Natural killer cell (primary cell): Measurements from ENCODE around the gene STXBP5L. TPM values are rescaled to one million over a fixed set of nuclear protein-coding genes. Genes with fewer than 3 reads are reported as not detected.
"Not testable (repeated sequence)": the region's sequence is repeated elsewhere in the genome, so short reads cannot be mapped to it uniquely, and the experiment has no call there.

ENCODE experiments used
- ATAC-seq, 3 donors: fragments of 150-1000 bp in 2 of 3; fragments of 200-7000 bp in 1 of 3; cut with Tn5 transposase; 1 replicate in 1 of 3; 2 replicates in 2 of 3; pipeline ENCODE4 v1.10.0; 2021; ENCODE audit warnings: mild to moderate bottlenecking in 2 of 3, moderate library complexity in 2 of 3
- DNase-seq, 2 donors: peaks; one replicate each; pipeline versions ENCODE4 v3.0.0 to v3.0.0-alpha.2; 2013 to 2021; ENCODE audit warnings: mixed read lengths in 1 of 2
- H3K27ac ChIP-seq: one replicate; pipeline ENCODE4 v1.5.1; 2013; ENCODE audit warnings: mild to moderate bottlenecking, low read length
- H3K27me3 ChIP-seq: one replicate; pipeline ENCODE4 v1.6.1; 2013; ENCODE audit warnings: low read length; ENCODE audit not compliant: control insufficient read depth, insufficient read depth
- H3K36me3 ChIP-seq: one replicate; pipeline ENCODE4 v1.6.1; 2013; ENCODE audit warnings: low read length; ENCODE audit not compliant: control insufficient read depth, insufficient read depth
- H3K4me1 ChIP-seq: one replicate; pipeline ENCODE4 v1.6.1; 2013; ENCODE audit warnings: low read length; ENCODE audit not compliant: control insufficient read depth, insufficient read depth
- H3K4me3 ChIP-seq: one replicate; pipeline ENCODE4 v1.5.1; 2013; ENCODE audit warnings: low read length
- H3K9me3 ChIP-seq: one replicate; pipeline ENCODE4 v1.6.1; 2013; ENCODE audit warnings: low read length; ENCODE audit not compliant: control insufficient read depth, insufficient read depth
- H3K27ac Mint-ChIP-seq, 2 donors: one replicate each; pipeline ENCODE4 v1.8.0; 2022; ENCODE audit warnings: mild to moderate bottlenecking in 2 of 2, mixed read lengths in 2 of 2, moderate library complexity in 1 of 2
- H3K27me3 Mint-ChIP-seq, 2 donors: one replicate each; pipeline ENCODE4 v1.8.0; 2022; ENCODE audit warnings: low read depth in 2 of 2, mixed read lengths in 2 of 2
- H3K36me3 Mint-ChIP-seq: one replicate; pipeline ENCODE4 v1.8.0; 2022; ENCODE audit warnings: mixed read lengths
- H3K4me1 Mint-ChIP-seq, 2 donors: one replicate each; pipeline ENCODE4 v1.8.0; 2022; ENCODE audit warnings: mixed read lengths in 2 of 2
- H3K4me3 Mint-ChIP-seq: one replicate; pipeline ENCODE4 v1.8.0; 2022; ENCODE audit warnings: mild to moderate bottlenecking, moderate library complexity, mixed read lengths
- H3K9me3 Mint-ChIP-seq, 2 donors: one replicate each; pipeline ENCODE4 v1.8.0; 2022; ENCODE audit warnings: mixed read lengths in 2 of 2
- CTCF ChIP-seq: fragments of 200-600 bp; IDR thresholded peaks from one replicate; pipeline ENCODE4 v1.8.0; 2022; ENCODE audit warnings: antibody characterized with exemption
- WGBS: methylation state at CpG from one replicate; pipeline ENCODE4 v1.1.7; 2013; ENCODE audit warnings: missing lambda C conversion rate; ENCODE audit not compliant: insufficient coverage; 5-methylcytosine and 5-hydroxymethylcytosine counted together
- intact Hi-C: fragments of 100-400 bp; cut with micrococcal nuclease; formaldehyde crosslinking; loops from one replicate; pipeline ENCODE4 v1.14.2; 2022
- total RNA-seq, 4 donors: library from RNA; stranded (reverse); fragments of 120-200 nt in 1 of 4; gene quantifications; one replicate each; pipeline versions ENCODE4 v1.2.3 to v1.2.4, GENCODE V29; 2013 to 2022

The STXBP5L gene
- total RNA-seq, 3 donors from 2014 or later (not counting 1 experiment from before 2014, with no cell fraction given) = not detected

GRCh38 chr3:121202573-121202972 lies 294.6 kb downstream of the STXBP5L start:
- Mint-ChIP-seq H3K27ac (no peak overlapping the region), H3K9me3 (peaks cover 17 to 24% of the 10 kb centered on the region in 2 donors), H3K27me3 (no peaks in the 10 kb centered on the region), H3K4me1 (no peaks in the 10 kb centered on the region), H3K4me3 (no peak overlapping the region), H3K36me3 (no peaks in the 10 kb centered on the region)
- Histone ChIP-seq H3K36me3 (no peaks in the 10 kb centered on the region), H3K27ac (no peak overlapping the region), H3K9me3 (no peaks in the 10 kb centered on the region), H3K27me3 (no peaks in the 10 kb centered on the region), H3K4me1 (no peaks in the 10 kb centered on the region), H3K4me3 (no peak overlapping the region)
- ATAC-seq (no peak), DNase-seq (no peak)
- intact Hi-C loops = no loop called here
- no peak for TF ChIP-seq CTCF

- DNase-seq = no peak
Measured at GRCh38 chr3:121223116-121223515, 315.1 kb downstream of the STXBP5L start.

GRCh38 chr3:121228971-121229370 lies 321.0 kb downstream of the STXBP5L start:
- Histone ChIP-seq H3K27ac (no peak overlapping the region), H3K4me3 (no peak overlapping the region), H3K9me3 (no peaks in the 10 kb centered on the region), H3K36me3 (no peaks in the 10 kb centered on the region), H3K4me1 (no peaks in the 10 kb centered on the region), H3K27me3 (no peaks in the 10 kb centered on the region)
- TF ChIP-seq CTCF = no peak
- H3K9me3 Mint-ChIP-seq = peaks cover 5 to 9% of the 10 kb centered on the region in 2 donors
- DNase-seq (no peak), ATAC-seq (no peak)
- 0% methylated on average over 1 of the region's 1 CpG for WGBS
- H3K36me3 Mint-ChIP-seq = no peaks in the 10 kb centered on the region
- no peaks in the 10 kb centered on the region for H3K27me3 Mint-ChIP-seq
- H3K4me3 Mint-ChIP-seq = no peak overlapping the region
- no peak overlapping the region for H3K27ac Mint-ChIP-seq
- intact Hi-C loops = no loop called here
- no peaks in the 10 kb centered on the region for H3K4me1 Mint-ChIP-seq

More at GRCh38 chr3:121223116-121223515, 315.1 kb downstream of the STXBP5L start:
- WGBS = 76% methylated on average over 1 of the region's 2 CpGs
- H3K27me3 ChIP-seq = no peaks in the 10 kb centered on the region
- no peak for TF ChIP-seq CTCF
- no peaks in the 10 kb centered on the region for H3K36me3 ChIP-seq
- Mint-ChIP-seq H3K4me1 (no peaks in the 10 kb centered on the region), H3K4me3 (no peak overlapping the region), H3K9me3 (peaks cover 7 to 9% of the 10 kb centered on the region in 2 donors), H3K36me3 (no peaks in the 10 kb centered on the region), H3K27me3 (no peaks in the 10 kb centered on the region), H3K27ac (no peak overlapping the region)
- H3K27ac ChIP-seq = no peak overlapping the region
- intact Hi-C loops = no loop called here
- ATAC-seq = no peak
- no peaks in the 10 kb centered on the region for H3K9me3 ChIP-seq
- no peak overlapping the region for H3K4me3 ChIP-seq
- no peaks in the 10 kb centered on the region for H3K4me1 ChIP-seq

- intact Hi-C loops = not testable (repeated sequence)
Measured at GRCh38 chr3:121230194-121230593, 322.2 kb downstream of the STXBP5L start.

More at GRCh38 chr3:121230194-121230593, 322.2 kb downstream of the STXBP5L start:
- H3K4me1 Mint-ChIP-seq, H3K9me3 ChIP-seq, H3K4me3 ChIP-seq, H3K27me3 ChIP-seq, H3K27ac Mint-ChIP-seq, H3K36me3 ChIP-seq, H3K4me1 ChIP-seq, H3K27me3 Mint-ChIP-seq, H3K4me3 Mint-ChIP-seq, H3K27ac ChIP-seq, DNase-seq, H3K36me3 Mint-ChIP-seq, ATAC-seq: not testable (repeated sequence)
- WGBS = 100% methylated on average over 1 of the region's 1 CpG
- peaks cover 2 to 13% of the 10 kb centered on the region in 2 donors for H3K9me3 Mint-ChIP-seq
